Measurements from ENCODE around the gene ABHD6.

- no peak for TF ChIP-seq GATA2 (IDR thresholded peaks at IDR 0.05; ENCODE audit: low read depth, low read length)
- TF ChIP-seq GATA3 (IDR thresholded peaks at IDR 0.05; ENCODE audit: low read depth, low read length), result no peak
Observed at GRCh38 chr3:58329150-58329921, 91.7 kb downstream of the ABHD6 start.
